Measurements from ENCODE around the gene TIMELESS. TPM values are rescaled to one million over a fixed set of nuclear protein-coding genes. Genes with fewer than 3 reads are reported as not detected.

The TIMELESS gene
- total RNA-seq, 1 experiment from 2014 or later = 30.9 TPM

DNA sequence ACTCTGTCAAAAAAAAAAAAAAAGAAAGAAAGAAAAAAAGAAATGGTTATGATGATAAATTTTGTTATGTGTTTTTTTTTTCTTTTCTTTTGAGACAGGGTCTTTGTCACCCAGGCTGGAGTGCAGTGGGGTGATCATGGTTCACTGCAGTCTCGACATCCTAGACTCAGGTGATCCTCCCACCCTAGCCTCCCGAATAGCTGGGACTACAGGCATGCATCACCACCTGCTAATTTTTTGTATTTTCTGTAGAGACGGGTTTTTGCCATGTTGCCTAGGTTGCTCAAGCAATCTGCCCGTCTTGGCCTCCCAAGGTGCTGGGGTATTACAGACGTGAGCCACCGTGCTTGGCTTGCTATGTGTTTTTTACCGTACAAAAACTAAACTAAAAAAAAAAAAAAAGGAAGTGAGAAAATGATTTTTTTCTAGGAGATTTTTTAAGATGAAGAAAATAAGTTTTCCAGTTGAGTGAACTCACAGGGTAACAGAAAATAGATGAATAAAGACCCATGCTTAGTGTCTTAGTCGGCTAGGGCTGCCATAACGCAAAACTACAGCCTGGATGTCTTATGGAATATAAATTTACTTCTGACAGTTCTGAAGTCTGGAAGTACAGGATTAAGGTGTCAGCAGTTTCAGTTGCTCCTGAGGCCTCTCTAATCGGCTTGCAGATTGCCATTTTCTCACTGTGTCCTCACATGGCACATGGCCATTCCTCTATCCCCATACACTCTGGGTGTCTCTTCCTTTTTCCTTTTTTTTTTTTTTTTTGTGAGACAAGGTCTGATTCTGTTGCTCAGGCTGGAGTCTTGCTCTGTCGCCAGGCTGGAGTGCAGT is 73.4 kb downstream of the TIMELESS start:
- Histone ChIP-seq H3K9me2 (ENCODE audit: insufficient read depth) (no peaks in the 10 kb centered on the region), H3K4me3 (no peak overlapping the region), H2AFZ (no peak overlapping the region), H3K4me1 (replicated peaks; ENCODE audit: insufficient read depth) (no peaks in the 10 kb centered on the region), H3K27me3 (ENCODE audit: insufficient read depth, low read depth) (no peaks in the 10 kb centered on the region), H3K4me2 (no peak overlapping the region), H3F3A (ENCODE audit: insufficient read depth, low read depth) (no peaks in the 10 kb centered on the region), H3K27ac (no peak overlapping the region), H3K79me2 (ENCODE audit: low read depth) (no peaks in the 10 kb centered on the region), H3K36me3 (ENCODE audit: low read depth) (no peaks in the 10 kb centered on the region), H3K9me3 (ENCODE audit: insufficient read depth, low read depth) (no peaks in the 10 kb centered on the region), H4K20me1 (ENCODE audit: insufficient read depth) (no peaks in the 10 kb centered on the region)
- POLR2A ChIA-PET (ENCODE audit: unreplicated experiment) = no interaction called here
- BruUV-seq (replicated peaks) = no TSS peak
- CTCF ChIA-PET = no interaction called here
- intact Hi-C loops (cut with micrococcal nuclease; ENCODE audit: unreplicated experiment) = no loop called here
- TF ChIP-seq, protein P1, sequence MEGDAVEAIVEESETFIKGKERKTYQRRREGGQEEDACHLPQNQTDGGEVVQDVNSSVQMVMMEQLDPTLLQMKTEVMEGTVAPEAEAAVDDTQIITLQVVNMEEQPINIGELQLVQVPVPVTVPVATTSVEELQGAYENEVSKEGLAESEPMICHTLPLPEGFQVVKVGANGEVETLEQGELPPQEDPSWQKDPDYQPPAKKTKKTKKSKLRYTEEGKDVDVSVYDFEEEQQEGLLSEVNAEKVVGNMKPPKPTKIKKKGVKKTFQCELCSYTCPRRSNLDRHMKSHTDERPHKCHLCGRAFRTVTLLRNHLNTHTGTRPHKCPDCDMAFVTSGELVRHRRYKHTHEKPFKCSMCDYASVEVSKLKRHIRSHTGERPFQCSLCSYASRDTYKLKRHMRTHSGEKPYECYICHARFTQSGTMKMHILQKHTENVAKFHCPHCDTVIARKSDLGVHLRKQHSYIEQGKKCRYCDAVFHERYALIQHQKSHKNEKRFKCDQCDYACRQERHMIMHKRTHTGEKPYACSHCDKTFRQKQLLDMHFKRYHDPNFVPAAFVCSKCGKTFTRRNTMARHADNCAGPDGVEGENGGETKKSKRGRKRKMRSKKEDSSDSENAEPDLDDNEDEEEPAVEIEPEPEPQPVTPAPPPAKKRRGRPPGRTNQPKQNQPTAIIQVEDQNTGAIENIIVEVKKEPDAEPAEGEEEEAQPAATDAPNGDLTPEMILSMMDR (conservative IDR thresholded peaks at IDR 0.05) = no peak
- TF ChIP-seq EZH2 (IDR thresholded peaks at IDR 0.05; ENCODE audit: low read depth) = no peak
- no peak for DNase-seq

DNA sequence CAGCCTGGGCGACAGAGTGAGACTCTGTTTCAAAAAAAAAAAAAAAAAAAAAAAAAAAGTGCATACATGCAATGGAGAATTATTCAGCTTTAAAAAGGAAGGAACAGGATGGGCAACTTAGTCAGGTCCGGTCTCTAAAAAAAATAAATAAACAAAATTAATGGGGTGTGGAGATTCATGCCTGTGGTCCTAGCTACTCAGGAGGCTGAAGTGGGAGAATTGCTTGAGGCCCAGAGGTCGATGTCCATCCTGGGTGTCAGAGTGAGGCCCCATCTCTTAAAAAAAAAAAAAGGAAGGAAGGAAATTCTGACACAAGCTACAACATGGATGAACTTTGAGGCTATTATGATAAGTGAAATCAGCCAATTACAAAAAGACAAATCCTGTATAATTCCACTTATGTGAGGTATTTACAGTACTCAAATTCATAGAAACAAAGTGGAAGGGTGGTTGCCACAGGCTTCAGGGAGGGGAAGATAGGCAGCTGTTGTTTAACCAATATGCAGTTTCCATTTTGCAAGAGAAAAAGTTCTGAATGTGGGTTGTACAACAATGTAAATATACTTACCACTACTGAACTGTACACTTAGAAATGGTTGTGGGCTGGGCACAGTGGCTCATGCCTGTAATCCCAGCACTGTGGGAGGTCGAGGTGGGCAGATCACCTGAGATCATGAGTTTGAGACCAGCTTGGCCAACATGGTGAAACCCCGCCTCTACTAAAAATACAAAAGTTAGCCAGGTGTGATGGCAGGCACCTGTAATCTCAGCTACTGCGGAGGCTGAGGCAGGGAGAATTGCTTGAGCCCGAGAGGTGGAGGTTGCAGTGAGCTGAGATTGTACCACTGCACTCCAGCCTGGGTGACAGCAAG is 74.3 kb downstream of the TIMELESS start:
- Histone ChIP-seq H2AFZ (no peak overlapping the region), H3K9me3 (ENCODE audit: insufficient read depth, low read depth) (no peaks in the 10 kb centered on the region), H3K27me3 (ENCODE audit: insufficient read depth, low read depth) (no peaks in the 10 kb centered on the region), H3F3A (ENCODE audit: insufficient read depth, low read depth) (no peaks in the 10 kb centered on the region), H3K4me3 (no peak overlapping the region), H3K36me3 (ENCODE audit: low read depth) (no peaks in the 10 kb centered on the region), H3K9me2 (ENCODE audit: insufficient read depth) (no peaks in the 10 kb centered on the region), H3K4me1 (replicated peaks; ENCODE audit: insufficient read depth) (no peaks in the 10 kb centered on the region), H3K4me2 (no peak overlapping the region), H4K20me1 (ENCODE audit: insufficient read depth) (no peaks in the 10 kb centered on the region), H3K27ac (no peak overlapping the region), H3K79me2 (ENCODE audit: low read depth) (no peaks in the 10 kb centered on the region)
- TF ChIP-seq, protein P1 (conservative IDR thresholded peaks at IDR 0.05) = no peak
- TF ChIP-seq EZH2 (IDR thresholded peaks at IDR 0.05; ENCODE audit: low read depth) = no peak
- POLR2A ChIA-PET (ENCODE audit: unreplicated experiment) = no interaction called here
- DNase-seq = no peak
- BruUV-seq (replicated peaks) = no TSS peak
- intact Hi-C loops (cut with micrococcal nuclease; ENCODE audit: unreplicated experiment) = no loop called here
- CTCF ChIA-PET = no interaction called here

DNA sequence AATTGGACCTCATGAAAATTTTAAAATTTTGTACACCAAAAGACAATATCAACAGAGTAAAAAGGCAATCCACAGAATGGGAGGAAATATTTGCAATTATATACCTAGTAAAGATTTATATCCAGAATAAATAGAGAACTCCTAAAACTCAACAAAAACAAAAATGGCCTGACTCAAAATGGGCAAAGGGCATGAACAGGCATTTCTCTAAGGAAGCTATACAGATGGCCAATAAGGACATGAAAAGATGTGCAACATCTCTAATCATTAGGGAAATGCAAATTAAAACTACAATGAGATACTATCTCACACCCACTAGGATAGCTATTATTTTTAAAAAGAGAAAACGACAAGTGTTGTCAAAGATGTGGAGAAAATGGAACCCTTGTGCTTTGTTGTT is 75.7 kb downstream of the TIMELESS start:
- Histone ChIP-seq H3K9me3 (ENCODE audit: insufficient read depth, low read depth) (no peaks in the 10 kb centered on the region), H3K79me2 (ENCODE audit: low read depth) (no peaks in the 10 kb centered on the region), H3K36me3 (ENCODE audit: low read depth) (no peaks in the 10 kb centered on the region), H3K4me2 (no peak overlapping the region), H3K27ac (no peak overlapping the region), H2AFZ (no peak overlapping the region), H3K4me3 (no peak overlapping the region), H3K27me3 (ENCODE audit: insufficient read depth, low read depth) (no peaks in the 10 kb centered on the region), H3K4me1 (replicated peaks; ENCODE audit: insufficient read depth) (no peaks in the 10 kb centered on the region), H3F3A (ENCODE audit: insufficient read depth, low read depth) (0 out of 2 replicates have a peak, but pooled peaks cover 4% of the 10 kb centered on the region), H3K9me2 (ENCODE audit: insufficient read depth) (no peaks in the 10 kb centered on the region), H4K20me1 (ENCODE audit: insufficient read depth) (no peaks in the 10 kb centered on the region)
- ChIA-PET POLR2A (ENCODE audit: unreplicated experiment) (no interaction called here), CTCF (no interaction called here)
- no peak for DNase-seq
- TF ChIP-seq, protein P1 (conservative IDR thresholded peaks at IDR 0.05) = no peak
- no peak for TF ChIP-seq EZH2 (IDR thresholded peaks at IDR 0.05; ENCODE audit: low read depth)
- BruUV-seq (replicated peaks) = no TSS peak
- intact Hi-C loops (cut with micrococcal nuclease; ENCODE audit: unreplicated experiment) = no loop called here
